HG03469 (cell line): Measurements from ENCODE around the gene PPP6C.

Source experiments
- ATAC-seq: cut with Tn5 transposase; IDR thresholded peaks from one replicate; pipeline ENCODE4 v1.9.1; 2021; ENCODE audit warnings: mild to moderate bottlenecking, moderate library complexity, moderate number of reproducible peaks; ENCODE audit not compliant: unreplicated experiment

PPP6C gene

DNA sequence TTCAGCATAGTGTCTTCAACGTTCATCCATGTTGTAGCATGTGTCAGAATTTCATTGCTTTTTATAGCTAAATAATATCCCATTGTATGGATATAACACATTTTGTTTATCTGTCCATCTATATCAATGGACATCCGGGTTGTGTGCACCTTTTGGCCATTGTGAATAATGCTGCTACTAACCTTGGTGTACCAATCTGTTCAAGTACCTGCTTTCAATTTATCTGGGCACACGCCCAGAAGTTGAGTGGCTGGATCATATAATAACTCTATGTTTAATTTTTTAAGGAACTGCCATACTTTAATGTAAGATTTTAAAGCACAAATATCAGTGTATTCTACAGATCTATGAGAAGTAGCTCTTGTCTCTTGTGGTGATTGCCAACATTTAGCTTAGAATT lies 89.8 kb downstream of the PPP6C start:
- ATAC-seq, result no peak
